ENCODE data around the gene PLCL1. TPM values are rescaled to one million over a fixed set of nuclear protein-coding genes. Genes with fewer than 3 reads are reported as not detected.

The PLCL1 gene
- total RNA-seq, 1 donor from 2014 or later = 0.08 TPM

- TF ChIP-seq, protein P1, sequence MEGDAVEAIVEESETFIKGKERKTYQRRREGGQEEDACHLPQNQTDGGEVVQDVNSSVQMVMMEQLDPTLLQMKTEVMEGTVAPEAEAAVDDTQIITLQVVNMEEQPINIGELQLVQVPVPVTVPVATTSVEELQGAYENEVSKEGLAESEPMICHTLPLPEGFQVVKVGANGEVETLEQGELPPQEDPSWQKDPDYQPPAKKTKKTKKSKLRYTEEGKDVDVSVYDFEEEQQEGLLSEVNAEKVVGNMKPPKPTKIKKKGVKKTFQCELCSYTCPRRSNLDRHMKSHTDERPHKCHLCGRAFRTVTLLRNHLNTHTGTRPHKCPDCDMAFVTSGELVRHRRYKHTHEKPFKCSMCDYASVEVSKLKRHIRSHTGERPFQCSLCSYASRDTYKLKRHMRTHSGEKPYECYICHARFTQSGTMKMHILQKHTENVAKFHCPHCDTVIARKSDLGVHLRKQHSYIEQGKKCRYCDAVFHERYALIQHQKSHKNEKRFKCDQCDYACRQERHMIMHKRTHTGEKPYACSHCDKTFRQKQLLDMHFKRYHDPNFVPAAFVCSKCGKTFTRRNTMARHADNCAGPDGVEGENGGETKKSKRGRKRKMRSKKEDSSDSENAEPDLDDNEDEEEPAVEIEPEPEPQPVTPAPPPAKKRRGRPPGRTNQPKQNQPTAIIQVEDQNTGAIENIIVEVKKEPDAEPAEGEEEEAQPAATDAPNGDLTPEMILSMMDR (IDR thresholded peaks at IDR 0.05; ENCODE audit: insufficient read depth, low read length, poor library complexity, severe bottlenecking) = no peak
- Histone ChIP-seq H3K27me3 (ENCODE audit: control insufficient read depth, insufficient read depth, low read length) (no peaks in the 10 kb centered on the region), H3K4me3 (ENCODE audit: low read depth, low read length) (no peak overlapping the region), H3K36me3 (ENCODE audit: control insufficient read depth, insufficient read depth, low read length) (no peaks in the 10 kb centered on the region)
- DNase-seq (ENCODE audit: low read depth) = no peak
These were observed 313.1 kb downstream of the PLCL1 start for GRCh38 chr2:198117406-198118041.

- Histone ChIP-seq H3K27me3 (ENCODE audit: control insufficient read depth, insufficient read depth, low read length) (no peaks in the 10 kb centered on the region), H3K36me3 (ENCODE audit: control insufficient read depth, insufficient read depth, low read length) (no peaks in the 10 kb centered on the region), H3K4me3 (ENCODE audit: low read depth, low read length) (no peak overlapping the region)
- TF ChIP-seq, protein P1 (IDR thresholded peaks at IDR 0.05; ENCODE audit: insufficient read depth, low read length, poor library complexity, severe bottlenecking) = peak; percentile 73
- peak; percentile 31 for DNase-seq (ENCODE audit: low read depth)
These were observed 323.2 kb downstream of the PLCL1 start for GRCh38 chr2:198127627-198128026.

DNA sequence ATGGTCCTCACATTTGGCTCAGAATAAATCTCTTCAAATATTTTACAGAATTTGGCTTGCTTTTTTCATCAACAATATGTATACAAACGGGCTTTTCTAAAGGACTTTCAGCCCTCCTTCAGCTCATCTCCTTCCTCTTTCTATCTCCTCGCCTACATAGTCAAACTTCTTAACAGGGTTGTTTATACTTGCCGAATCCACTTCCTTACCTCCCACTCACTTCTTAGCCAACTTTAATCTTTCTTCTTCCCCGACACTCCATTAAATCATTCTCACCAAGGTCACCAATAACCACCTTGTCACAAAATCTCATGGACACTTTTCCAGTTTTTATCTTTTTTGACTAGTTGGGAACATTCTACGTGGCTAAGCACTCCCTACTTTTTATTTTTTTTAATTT lies 325.2 kb downstream of the PLCL1 start:
- DNase-seq (ENCODE audit: low read depth) = no peak
- Histone ChIP-seq H3K4me3 (ENCODE audit: low read depth, low read length) (no peak overlapping the region), H3K36me3 (ENCODE audit: control insufficient read depth, insufficient read depth, low read length) (no peaks in the 10 kb centered on the region), H3K27me3 (ENCODE audit: control insufficient read depth, insufficient read depth, low read length) (no peaks in the 10 kb centered on the region)
- TF ChIP-seq, protein P1 (IDR thresholded peaks at IDR 0.05; ENCODE audit: insufficient read depth, low read length, poor library complexity, severe bottlenecking) = no peak

DNA sequence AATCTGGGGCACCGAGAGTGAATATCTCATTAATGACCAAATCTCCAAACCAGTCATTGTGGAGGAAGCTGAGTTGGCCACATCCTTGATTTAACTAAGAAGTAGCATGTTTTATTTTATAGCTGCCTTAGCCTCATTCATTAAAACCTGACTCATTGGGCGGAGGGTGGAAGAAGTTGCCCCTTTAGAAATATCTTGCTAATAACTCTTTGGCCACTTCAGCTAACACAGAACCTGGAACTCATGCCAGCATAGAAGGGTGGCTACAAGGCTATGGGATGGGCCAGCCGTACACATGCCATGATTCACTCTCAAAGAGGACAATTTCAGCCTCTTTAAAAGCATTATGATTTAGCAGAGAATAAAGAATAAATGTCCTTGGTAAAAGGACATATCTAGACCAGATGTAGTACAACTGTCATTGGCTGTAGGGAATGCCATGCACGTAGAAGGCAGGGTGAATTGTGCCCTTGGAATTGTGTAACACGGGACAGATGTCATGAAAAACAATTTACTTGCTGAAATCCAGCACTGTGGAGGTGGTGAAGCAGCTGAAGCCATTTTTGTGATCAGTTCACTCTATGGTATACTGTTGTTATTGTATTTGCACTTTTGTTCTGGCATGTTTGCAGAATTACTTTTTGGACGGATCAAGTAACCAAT lies 330.0 kb downstream of the PLCL1 start:
- Histone ChIP-seq H3K27me3 (ENCODE audit: control insufficient read depth, insufficient read depth, low read length) (no peaks in the 10 kb centered on the region), H3K4me3 (ENCODE audit: low read depth, low read length) (no peak overlapping the region), H3K36me3 (ENCODE audit: control insufficient read depth, insufficient read depth, low read length) (no peaks in the 10 kb centered on the region)
- TF ChIP-seq, protein P1 (IDR thresholded peaks at IDR 0.05; ENCODE audit: insufficient read depth, low read length, poor library complexity, severe bottlenecking) = no peak
- DNase-seq (ENCODE audit: low read depth) = no peak

- DNase-seq (ENCODE audit: low read depth) = no peak
- TF ChIP-seq, protein P1 (IDR thresholded peaks at IDR 0.05; ENCODE audit: insufficient read depth, low read length, poor library complexity, severe bottlenecking) = no peak
- Histone ChIP-seq H3K36me3 (ENCODE audit: control insufficient read depth, insufficient read depth, low read length) (no peaks in the 10 kb centered on the region), H3K4me3 (ENCODE audit: low read depth, low read length) (no peak overlapping the region), H3K27me3 (ENCODE audit: control insufficient read depth, insufficient read depth, low read length) (no peaks in the 10 kb centered on the region)
These were observed 331.1 kb downstream of the PLCL1 start for GRCh38 chr2:198135481-198135934.

Data from kidney epithelial cell (primary cell).